Peyer's patch (tissue), 4 donors: ENCODE measurements around the gene GAS2L1. TPM values are rescaled to one million over a fixed set of nuclear protein-coding genes. Genes with fewer than 3 reads are reported as not detected.
"Not testable (repeated sequence)": the region's sequence is repeated elsewhere in the genome, so short reads cannot be mapped to it uniquely, and the experiment has no call there.

ENCODE experiments used
- DNase-seq, 3 donors: peaks; one replicate each; pipeline ENCODE4 v3.0.0-alpha.2; 2017 to 2019
- H3K27ac ChIP-seq, 4 donors: fragments of 200-600 bp; sonication (generic); one replicate each; pipeline ENCODE4 v1.5.1; 2016 to 2019
- H3K27me3 ChIP-seq, 2 donors: fragments of 200-600 bp; sonication (generic); one replicate each; pipeline ENCODE4 v1.5.1; 2019
- H3K36me3 ChIP-seq, 3 donors: fragments of 200-600 bp; sonication (generic); one replicate each; pipeline ENCODE4 v1.5.1; 2016 to 2019
- H3K4me1 ChIP-seq, 4 donors: fragments of 200-600 bp; sonication (generic); one replicate each; pipeline ENCODE4 v1.5.1; 2016 to 2019
- H3K4me3 ChIP-seq, 4 donors: fragments of 200-600 bp; sonication (generic); 1 replicate in 3 of 4; 2 replicates in 1 of 4; pipeline ENCODE4 v1.5.1; 2016 to 2019; ENCODE audit warnings: mild to moderate bottlenecking in 1 of 4
- H3K9me3 ChIP-seq, 4 donors: fragments of 200-600 bp; sonication (generic); one replicate each; pipeline ENCODE4 v1.5.1; 2016 to 2019; ENCODE audit warnings: mild to moderate bottlenecking in 1 of 4
- CTCF ChIP-seq, 6 experiments: fragments of 450-650 bp in 4 of 6; fragments of 200-600 bp in 2 of 6; sonication (generic) in 1 of 6; IDR thresholded peaks; one replicate each; pipeline ENCODE4 v1.5.1; 2017 to 2019; ENCODE audit warnings: antibody characterized with exemption in 6 of 6, mild to moderate bottlenecking in 3 of 6, moderate library complexity in 1 of 6
- POLR2A ChIP-seq, 2 donors: fragments of 450-650 bp; IDR thresholded peaks; one replicate each; pipeline ENCODE4 v1.5.1; 2017; ENCODE audit warnings: antibody characterized with exemption in 2 of 2, mild to moderate bottlenecking in 2 of 2, moderate library complexity in 2 of 2
- total RNA-seq, 4 donors: library from RNA; depleted of rRNA; stranded (reverse); fragments of >200 nt; gene quantifications; one replicate each; pipeline ENCODE4 v1.1.0, GENCODE V29; 2016

Gene GAS2L1
- total RNA-seq, 4 donors from 2014 or later, result 20.6 to 63.1 (median 35.6) TPM

GRCh38 chr22:29348956-29349355 lies 42.5 kb downstream of the GAS2L1 start:
- H3K36me3 ChIP-seq, result peaks cover 0 to 97% (median 0%) of the 10 kb centered on the region in 3 donors
- no peak overlapping the region for H3K4me3 ChIP-seq
- no peak for TF ChIP-seq CTCF (IDR thresholded peaks at IDR 0.05)
- no peak for TF ChIP-seq POLR2A (IDR thresholded peaks at IDR 0.05)
- no peaks in the 10 kb centered on the region for H3K27me3 ChIP-seq
- H3K4me1 ChIP-seq, result no peaks in the 10 kb centered on the region
- H3K27ac ChIP-seq, result no peak overlapping the region
- no peak for DNase-seq
- H3K9me3 ChIP-seq, result no peaks in the 10 kb centered on the region

- Histone ChIP-seq H3K4me3 (no peak overlapping the region), H3K27ac (peak overlapping the region in 1 of 4 donors; percentile 1), H3K4me1 (no peaks in the 10 kb centered on the region), H3K27me3 (no peaks in the 10 kb centered on the region), H3K36me3 (peaks cover 0 to 100% (median 0%) of the 10 kb centered on the region in 3 donors), H3K9me3 (no peaks in the 10 kb centered on the region)
- DNase-seq, result peak in 2 of 3 donors; percentile 60 to 66
- TF ChIP-seq CTCF (IDR thresholded peaks at IDR 0.05) (no peak), POLR2A (IDR thresholded peaks at IDR 0.05) (no peak)
Measured at GRCh38 chr22:29351042-29351441, 44.6 kb downstream of the GAS2L1 start.

GRCh38 chr22:29351891-29352290 lies 45.4 kb downstream of the GAS2L1 start:
- Histone ChIP-seq H3K9me3 (no peaks in the 10 kb centered on the region), H3K36me3 (peaks cover 0 to 100% (median 0%) of the 10 kb centered on the region in 3 donors), H3K4me1 (no peaks in the 10 kb centered on the region), H3K4me3 (no peak overlapping the region), H3K27me3 (no peaks in the 10 kb centered on the region), H3K27ac (no peak overlapping the region)
- no peak for DNase-seq
- TF ChIP-seq POLR2A (IDR thresholded peaks at IDR 0.05) (no peak), CTCF (IDR thresholded peaks at IDR 0.05) (no peak)

- DNase-seq, result no peak
- TF ChIP-seq CTCF (IDR thresholded peaks at IDR 0.05) (no peak), POLR2A (IDR thresholded peaks at IDR 0.05) (no peak)
- no peaks in the 10 kb centered on the region for H3K9me3 ChIP-seq
- no peak overlapping the region for H3K27ac ChIP-seq
- H3K4me1 ChIP-seq, result no peaks in the 10 kb centered on the region
- H3K27me3 ChIP-seq, result no peaks in the 10 kb centered on the region
- no peak overlapping the region for H3K4me3 ChIP-seq
- peaks cover 0 to 100% (median 0%) of the 10 kb centered on the region in 3 donors for H3K36me3 ChIP-seq
Measured at GRCh38 chr22:29352778-29353177, 46.3 kb downstream of the GAS2L1 start.

- no peaks in the 10 kb centered on the region for H3K9me3 ChIP-seq
- H3K36me3 ChIP-seq, result peaks cover 0 to 100% (median 4%) of the 10 kb centered on the region in 3 donors
- DNase-seq, result no peak
- H3K27ac ChIP-seq, result no peak overlapping the region
- TF ChIP-seq CTCF (IDR thresholded peaks at IDR 0.05), result no peak
- no peak for TF ChIP-seq POLR2A (IDR thresholded peaks at IDR 0.05)
- no peaks in the 10 kb centered on the region for H3K27me3 ChIP-seq
- no peaks in the 10 kb centered on the region for H3K4me1 ChIP-seq
- H3K4me3 ChIP-seq, result no peak overlapping the region
Measured at GRCh38 chr22:29353286-29353685, 46.8 kb downstream of the GAS2L1 start.

- Histone ChIP-seq H3K27me3 (no peaks in the 10 kb centered on the region), H3K4me3 (no peak overlapping the region), H3K9me3 (no peaks in the 10 kb centered on the region), H3K4me1 (no peaks in the 10 kb centered on the region), H3K27ac (no peak overlapping the region), H3K36me3 (peaks cover 0 to 100% (median 4%) of the 10 kb centered on the region in 3 donors)
- TF ChIP-seq CTCF (IDR thresholded peaks at IDR 0.05) (no peak), POLR2A (IDR thresholded peaks at IDR 0.05) (no peak)
- DNase-seq, result no peak
Measured at GRCh38 chr22:29353860-29354259, 47.4 kb downstream of the GAS2L1 start.

- not testable (repeated sequence) for H3K4me1 ChIP-seq, H3K27ac ChIP-seq, H3K4me3 ChIP-seq, H3K9me3 ChIP-seq, DNase-seq, H3K27me3 ChIP-seq
- peaks cover 0 to 77% (median 4%) of the 10 kb centered on the region in 3 donors for H3K36me3 ChIP-seq
Measured at GRCh38 chr22:29357193-29357890, 50.9 kb downstream of the GAS2L1 start.
